GM12872 (cell line): Measurements from ENCODE around the gene GUCY2C.

ENCODE experiments used
- TF ChIP-seq, protein P1 (sequence below): IDR thresholded peaks from 3 replicates; pipeline ENCODE4 v1.5.1; 2011; ENCODE audit warnings: low read depth, mild to moderate bottlenecking, low read length, moderate library complexity; ENCODE audit not compliant: insufficient read depth

Gene GUCY2C

DNA sequence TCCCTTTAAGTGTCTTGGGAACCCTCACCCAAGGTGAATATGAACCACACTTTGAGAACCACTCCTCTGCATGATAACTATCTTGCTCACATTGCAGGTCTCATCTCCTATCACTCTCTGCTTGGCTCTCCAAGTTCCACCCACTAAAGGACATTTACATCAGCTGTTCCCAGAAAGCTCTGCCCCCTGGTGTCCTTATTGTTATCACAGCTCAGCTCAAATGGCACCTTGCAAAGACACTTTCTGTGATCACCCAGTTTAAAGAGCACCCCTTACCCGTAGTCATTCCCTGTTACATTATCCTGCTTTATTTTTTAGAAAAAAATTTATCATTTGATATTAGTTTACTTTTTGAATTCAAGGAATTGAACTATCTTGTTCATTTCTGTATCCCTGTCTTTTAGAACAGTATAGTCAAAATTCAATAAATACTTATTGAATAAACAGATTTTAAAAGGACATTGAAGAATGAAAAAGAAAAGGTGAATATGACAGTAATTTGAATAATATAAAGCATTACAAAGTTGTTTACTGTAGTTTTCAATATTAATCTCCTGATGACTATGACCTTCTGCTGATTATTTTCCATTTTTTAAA, 20.5 kb upstream of the GUCY2C start:
- TF ChIP-seq, protein P1, sequence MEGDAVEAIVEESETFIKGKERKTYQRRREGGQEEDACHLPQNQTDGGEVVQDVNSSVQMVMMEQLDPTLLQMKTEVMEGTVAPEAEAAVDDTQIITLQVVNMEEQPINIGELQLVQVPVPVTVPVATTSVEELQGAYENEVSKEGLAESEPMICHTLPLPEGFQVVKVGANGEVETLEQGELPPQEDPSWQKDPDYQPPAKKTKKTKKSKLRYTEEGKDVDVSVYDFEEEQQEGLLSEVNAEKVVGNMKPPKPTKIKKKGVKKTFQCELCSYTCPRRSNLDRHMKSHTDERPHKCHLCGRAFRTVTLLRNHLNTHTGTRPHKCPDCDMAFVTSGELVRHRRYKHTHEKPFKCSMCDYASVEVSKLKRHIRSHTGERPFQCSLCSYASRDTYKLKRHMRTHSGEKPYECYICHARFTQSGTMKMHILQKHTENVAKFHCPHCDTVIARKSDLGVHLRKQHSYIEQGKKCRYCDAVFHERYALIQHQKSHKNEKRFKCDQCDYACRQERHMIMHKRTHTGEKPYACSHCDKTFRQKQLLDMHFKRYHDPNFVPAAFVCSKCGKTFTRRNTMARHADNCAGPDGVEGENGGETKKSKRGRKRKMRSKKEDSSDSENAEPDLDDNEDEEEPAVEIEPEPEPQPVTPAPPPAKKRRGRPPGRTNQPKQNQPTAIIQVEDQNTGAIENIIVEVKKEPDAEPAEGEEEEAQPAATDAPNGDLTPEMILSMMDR = peak; percentile 64

DNA sequence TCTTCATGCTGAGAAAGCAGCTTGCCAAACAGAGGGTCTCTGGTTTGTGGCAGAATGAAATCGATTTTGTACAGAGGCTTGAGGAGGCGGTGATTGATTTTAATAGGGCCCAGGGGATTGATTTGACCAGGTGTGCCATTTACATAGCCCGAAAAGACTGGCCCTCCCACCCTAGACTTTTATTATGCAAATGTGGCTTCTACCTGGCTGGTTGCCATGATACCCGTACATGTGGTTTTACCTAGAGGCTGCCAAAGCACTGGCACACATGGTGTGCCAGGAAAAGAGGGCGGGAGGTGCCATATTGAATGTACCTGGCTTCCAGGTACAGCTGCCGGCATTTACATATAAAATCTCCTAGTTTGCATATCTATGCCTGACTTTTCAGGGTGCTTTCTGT, 18.0 kb upstream of the GUCY2C start:
- TF ChIP-seq, protein P1 = no peak

DNA sequence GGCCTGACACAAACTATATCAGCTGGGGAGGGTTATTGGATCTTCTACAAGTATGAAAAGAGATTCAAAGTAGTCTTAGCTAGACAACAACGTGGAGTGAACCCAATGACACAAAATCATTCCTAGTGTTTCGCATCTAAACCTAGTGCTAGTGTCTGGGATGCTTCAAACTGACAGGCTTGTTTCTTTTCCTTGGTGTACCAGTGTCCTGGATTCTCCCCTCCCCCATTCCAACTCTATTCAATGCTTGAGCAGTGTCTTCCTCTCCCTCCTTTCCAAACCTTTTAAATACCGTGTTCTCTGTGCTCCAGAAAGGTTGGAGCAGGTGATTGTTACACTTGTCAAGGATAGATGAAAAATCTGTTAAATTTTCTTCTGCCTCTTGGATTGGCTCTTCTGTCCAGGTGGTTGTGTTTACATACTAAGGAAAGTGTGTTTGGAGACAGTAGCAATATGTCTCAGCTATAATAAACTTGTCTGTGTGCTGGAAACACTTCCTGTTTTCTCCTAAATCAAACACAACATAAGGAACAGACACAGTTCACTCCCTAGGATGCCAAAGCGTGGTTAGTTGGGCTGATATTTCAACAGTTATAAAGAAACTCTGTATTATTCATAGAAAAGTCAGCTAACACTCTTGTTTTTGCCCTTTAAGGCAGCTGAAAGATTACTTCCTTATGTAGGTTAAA, 14.4 kb upstream of the GUCY2C start:
- TF ChIP-seq, protein P1 = no peak

DNA sequence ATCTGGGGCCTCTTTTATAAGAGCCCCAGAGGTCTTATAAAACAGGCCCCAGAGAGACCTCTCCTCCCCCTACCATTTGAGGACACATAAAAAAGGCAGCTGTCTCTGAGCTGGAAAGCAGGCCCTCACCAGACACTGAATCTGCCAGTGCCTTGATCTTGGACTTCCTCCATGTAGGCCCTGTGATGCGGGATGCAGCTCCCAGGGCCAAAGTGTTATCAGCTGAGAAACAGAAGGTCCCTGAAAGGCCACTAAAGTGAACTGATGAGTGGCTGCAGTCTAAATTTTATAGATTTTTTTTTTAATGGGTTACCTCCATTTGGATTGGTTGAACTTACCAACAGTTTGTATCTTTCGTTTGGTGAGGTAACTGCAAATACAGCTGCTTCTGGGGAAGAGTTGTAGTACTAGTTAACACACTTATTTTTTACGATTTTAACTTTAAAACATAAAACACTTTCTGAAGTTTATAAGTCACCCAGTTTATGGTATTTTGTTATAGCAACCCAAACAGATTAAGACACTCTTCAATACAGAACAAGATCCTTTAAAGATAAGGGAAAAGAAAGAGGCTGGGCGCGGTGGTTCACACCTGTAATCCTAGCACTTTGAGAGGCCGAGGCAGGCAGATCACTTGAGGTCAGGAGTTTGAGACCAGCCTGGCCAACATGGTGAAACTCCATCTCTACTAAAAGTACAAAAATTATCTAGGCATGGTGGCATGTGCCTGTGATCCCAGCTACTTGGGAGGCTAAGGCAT, 5.6 kb upstream of the GUCY2C start:
- TF ChIP-seq, protein P1 = no peak

DNA sequence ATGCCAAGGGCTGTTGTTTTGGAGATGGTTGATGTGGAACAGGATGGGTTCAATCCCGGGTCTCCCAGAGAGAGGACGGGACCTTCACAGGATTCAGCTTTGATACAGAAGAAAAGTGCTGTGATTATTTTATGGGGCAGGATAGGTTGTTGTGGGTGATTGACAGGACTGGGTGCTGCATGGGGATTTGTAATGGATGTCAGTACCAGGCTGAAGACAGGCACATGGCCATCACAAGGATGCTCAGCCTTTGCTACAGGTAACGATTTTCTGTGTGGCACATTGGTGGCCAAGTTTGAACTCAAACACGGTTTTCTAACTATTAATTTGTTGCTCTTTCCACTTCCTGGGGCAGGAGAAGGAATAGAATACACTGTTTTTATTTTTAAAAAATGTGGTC, 4.5 kb upstream of the GUCY2C start:
- TF ChIP-seq, protein P1 = no peak

DNA sequence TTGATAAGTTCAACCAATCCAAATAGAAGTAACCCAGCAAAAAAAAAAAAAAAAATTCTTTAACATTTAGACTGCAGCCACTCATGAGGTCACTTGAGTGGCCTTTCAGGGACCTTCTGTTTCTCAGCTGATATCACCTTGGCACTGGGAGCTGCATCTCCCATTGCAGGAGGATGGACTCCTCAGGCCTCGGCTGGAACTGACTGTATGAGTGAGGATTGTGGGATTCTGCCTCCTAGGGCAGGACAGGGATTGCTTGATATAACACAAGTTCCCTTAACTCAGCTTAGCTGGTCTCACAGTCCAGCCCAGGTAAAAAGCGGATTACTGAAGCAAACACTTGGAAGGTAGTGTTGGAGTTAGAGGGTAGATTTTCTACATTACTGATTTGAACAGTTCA, 3.5 kb upstream of the GUCY2C start:
- TF ChIP-seq, protein P1 = no peak

DNA sequence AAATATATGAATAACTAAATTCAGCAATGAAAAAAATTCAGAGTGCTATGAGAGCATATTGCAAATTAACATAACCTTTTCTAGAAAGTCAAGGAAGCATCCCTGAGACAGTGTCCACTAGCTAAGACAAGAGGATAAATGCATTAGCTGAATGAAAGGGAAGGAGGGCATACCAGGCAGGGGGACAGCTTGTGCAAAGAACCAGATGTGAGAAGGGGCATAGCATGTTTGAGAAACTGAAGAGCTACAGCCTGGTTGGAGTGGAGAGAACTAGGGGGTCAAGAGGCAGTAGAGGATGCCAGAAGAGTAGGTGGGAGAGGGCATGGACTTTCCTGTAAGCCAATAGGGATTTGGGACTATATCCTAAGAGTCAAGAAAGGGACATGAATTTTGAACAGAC, 2.2 kb upstream of the GUCY2C start:
- TF ChIP-seq, protein P1 = no peak
